Skeletal muscle satellite cell (primary cell): Measurements from ENCODE around the gene GCK.

Experiments used
- H3K27me3 ChIP-seq: 2 replicates; pipeline ENCODE4 v1.7.0; 2013; ENCODE audit warnings: low read length; ENCODE audit not compliant: control insufficient read depth, insufficient read depth
- H3K36me3 ChIP-seq: 2 replicates; pipeline ENCODE4 v1.7.0; 2013; ENCODE audit warnings: mild to moderate bottlenecking, control low read depth, low read length; ENCODE audit not compliant: insufficient read depth
- H3K4me1 ChIP-seq: 2 replicates; pipeline ENCODE4 v1.7.0; 2013; ENCODE audit warnings: low read length; ENCODE audit not compliant: control insufficient read depth, insufficient read depth
- H3K4me2 ChIP-seq: 2 replicates; pipeline ENCODE4 v1.7.0; 2013; ENCODE audit warnings: mild to moderate bottlenecking, low read length
- H3K4me3 ChIP-seq: 2 replicates; pipeline ENCODE4 v1.7.0; 2013; ENCODE audit warnings: low read length
- H3K9ac ChIP-seq: 2 replicates; pipeline ENCODE4 v1.7.0; 2013; ENCODE audit warnings: mild to moderate bottlenecking, low read depth, low read length, moderate library complexity
- H3K9me3 ChIP-seq: replicated peaks from 2 replicates; pipeline ENCODE4 v1.7.0; 2013; ENCODE audit warnings: mild to moderate bottlenecking, control low read depth, low read length

Gene GCK

DNA sequence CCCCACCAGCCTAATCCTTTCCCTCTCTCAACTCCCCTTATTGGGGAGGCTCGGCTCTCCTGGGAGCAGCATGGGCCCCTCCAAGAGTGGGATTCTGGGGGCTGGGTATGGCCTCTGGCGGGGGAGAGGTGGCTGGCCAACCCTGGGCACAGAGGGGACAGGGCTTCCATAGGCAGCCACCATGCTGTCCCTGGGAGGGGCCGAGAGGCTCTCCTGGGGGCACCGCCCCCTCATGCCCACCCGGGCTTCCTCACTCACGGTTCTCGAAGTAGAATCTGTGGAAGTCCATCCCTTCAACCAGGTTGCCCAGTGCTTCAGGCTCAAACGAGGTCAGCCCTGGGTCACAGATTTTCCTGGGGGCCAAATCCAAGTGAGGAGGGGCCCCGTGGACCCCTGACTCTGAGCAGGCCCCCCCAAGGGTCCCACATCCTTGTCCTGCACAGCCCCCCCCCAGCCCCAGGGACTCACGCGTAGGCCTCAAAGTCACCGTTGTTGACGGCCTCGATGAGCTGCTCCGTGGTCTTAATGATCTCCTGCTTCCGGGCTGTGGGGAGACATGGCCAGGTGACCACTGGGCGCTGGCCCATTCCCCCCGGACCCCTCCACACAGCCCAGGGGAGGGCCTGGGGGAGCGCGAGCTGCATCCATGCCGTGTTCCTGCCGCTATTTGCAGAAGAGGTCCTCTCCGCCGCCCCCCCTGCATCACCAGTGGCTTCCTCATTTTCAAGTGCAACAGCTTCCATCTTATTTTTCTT is 31.3 kb upstream of the GCK start:
- H3K27me3 ChIP-seq = peaks cover 25% of the 10 kb centered on the region
- H3K9ac ChIP-seq = no peak overlapping the region
- H3K4me2 ChIP-seq = no peak overlapping the region
- no peaks in the 10 kb centered on the region for H3K36me3 ChIP-seq
- peaks cover 12% of the 10 kb centered on the region for H3K9me3 ChIP-seq
- H3K4me1 ChIP-seq = peaks cover 1% of the 10 kb centered on the region
- no peak overlapping the region for H3K4me3 ChIP-seq

DNA sequence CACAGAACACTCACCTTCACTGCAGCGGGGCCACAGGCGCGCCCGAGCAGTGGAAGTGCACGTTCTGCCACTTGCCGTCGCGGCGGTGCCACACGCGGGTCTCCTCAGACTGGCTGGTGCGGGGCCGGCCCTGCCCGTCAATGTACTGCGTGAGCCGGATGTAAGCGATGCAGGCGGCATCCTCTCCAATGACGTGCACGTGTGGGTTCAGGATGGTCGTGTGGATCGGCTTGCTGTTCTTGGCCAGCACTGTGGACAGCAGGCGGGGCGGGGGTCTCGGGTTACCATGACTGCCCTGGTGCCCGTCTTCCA is 30.8 kb upstream of the GCK start:
- Histone ChIP-seq H3K9me3 (peaks cover 12% of the 10 kb centered on the region), H3K4me3 (no peak overlapping the region), H3K27me3 (peaks cover 20% of the 10 kb centered on the region), H3K4me2 (no peak overlapping the region), H3K9ac (no peak overlapping the region), H3K36me3 (no peaks in the 10 kb centered on the region), H3K4me1 (no peaks in the 10 kb centered on the region)

DNA sequence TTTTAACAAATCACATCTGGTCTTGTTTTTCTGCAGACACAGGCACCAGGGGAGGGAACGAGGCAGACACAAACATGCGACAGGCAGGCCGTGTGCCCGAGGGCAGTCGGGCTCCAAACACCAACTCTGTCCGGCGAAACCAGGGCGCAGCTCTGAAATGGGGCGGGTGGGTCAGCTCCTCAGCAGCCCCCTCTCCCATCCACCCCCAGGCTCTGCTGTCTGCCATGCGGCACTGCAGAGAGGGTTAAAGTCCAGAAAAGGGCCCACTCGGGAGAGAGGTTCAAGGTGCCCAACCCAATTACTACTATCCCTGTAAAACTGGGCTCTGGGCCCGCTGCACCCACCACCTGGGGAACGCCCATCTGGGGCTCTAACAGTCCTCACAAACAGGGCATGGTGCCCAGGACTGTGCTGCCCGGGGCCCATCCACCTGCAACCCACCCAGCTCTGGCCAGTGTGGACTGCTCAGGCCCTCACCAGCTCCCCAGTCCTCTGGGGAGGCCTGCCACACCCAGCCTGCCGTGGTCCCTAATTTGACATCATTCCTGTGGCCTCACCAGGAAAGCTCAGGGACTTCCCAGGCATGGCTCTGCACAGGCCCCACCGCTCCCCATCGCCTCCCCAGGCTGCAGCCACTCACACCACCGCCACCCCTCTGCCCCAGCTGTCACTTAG is 30.3 kb upstream of the GCK start:
- Histone ChIP-seq H3K4me2 (no peak overlapping the region), H3K9ac (no peak overlapping the region), H3K4me3 (no peak overlapping the region), H3K4me1 (no peaks in the 10 kb centered on the region), H3K27me3 (peaks cover 15% of the 10 kb centered on the region), H3K36me3 (peaks cover 4% of the 10 kb centered on the region), H3K9me3 (peaks cover 12% of the 10 kb centered on the region)

DNA sequence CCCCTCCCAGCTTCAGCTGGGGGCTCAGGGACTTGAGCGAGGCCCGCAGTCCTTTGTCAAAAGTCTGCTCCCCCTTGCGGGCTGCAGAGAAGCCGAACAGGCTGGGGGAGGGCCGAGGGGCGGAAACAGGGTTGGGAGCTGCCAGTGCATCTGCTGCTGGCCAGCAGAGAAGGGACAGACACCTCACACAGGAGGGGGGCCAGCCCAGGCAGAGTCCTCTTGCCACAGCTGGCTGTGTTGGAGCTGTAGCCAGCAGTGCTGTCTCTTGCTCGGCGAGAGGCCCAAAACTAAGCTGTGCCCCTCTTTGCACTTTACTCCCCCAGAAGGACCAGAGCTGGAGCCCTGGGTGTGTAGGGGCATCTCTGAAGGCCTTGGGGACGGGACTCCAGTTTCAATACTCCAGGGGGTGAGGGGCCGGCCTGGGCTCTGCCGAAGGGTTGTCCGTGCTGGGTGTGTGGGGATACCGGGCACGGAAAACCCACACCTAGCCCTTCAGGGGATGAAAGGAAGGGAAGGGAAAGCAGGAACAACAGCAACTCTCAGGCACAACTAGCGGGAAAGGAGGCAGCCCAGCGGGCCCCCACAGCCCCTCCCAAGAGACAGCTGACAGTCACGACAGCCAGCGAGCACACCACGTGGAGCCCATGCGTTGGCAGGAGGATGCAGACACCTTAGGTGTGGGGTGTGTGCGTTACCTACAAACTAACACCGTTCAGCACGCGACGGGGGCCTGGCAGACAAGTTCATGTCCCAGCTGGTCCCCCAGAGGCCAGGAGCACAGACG is 29.4 kb upstream of the GCK start:
- H3K9me3 ChIP-seq = peaks cover 12% of the 10 kb centered on the region
- peaks cover 12% of the 10 kb centered on the region for H3K36me3 ChIP-seq
- no peak overlapping the region for H3K4me2 ChIP-seq
- no peak overlapping the region for H3K4me3 ChIP-seq
- H3K27me3 ChIP-seq = peaks cover 7% of the 10 kb centered on the region
- H3K4me1 ChIP-seq = no peaks in the 10 kb centered on the region
- no peak overlapping the region for H3K9ac ChIP-seq

DNA sequence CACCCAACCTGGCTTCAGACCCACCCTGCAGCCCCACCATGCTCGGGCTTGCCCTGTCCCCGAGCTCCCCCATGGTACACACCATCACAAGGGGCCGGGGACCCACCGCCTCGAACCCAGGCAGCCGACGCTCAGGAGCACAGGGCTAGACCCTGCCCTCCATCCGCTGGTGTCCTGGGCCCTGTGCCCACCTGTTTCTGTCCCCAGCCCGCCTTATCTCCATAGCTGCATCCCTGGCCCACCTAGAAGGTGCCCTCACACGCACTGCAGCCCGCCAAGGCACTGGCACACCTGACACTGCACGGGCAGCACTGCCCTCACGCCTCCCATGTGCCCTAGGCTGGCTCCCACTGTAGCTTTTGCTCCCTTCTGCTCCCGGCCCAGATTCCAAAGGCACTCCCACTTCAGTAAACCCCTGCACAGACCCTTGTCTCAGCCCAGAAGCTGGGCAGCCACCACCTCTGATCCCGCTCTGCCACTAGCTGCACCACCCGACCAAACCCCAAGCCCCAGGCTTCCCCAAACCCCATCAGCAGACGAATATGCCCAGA is 28.7 kb upstream of the GCK start:
- H3K9ac ChIP-seq = no peak overlapping the region
- H3K9me3 ChIP-seq = peaks cover 12% of the 10 kb centered on the region
- no peak overlapping the region for H3K4me2 ChIP-seq
- no peaks in the 10 kb centered on the region for H3K4me1 ChIP-seq
- H3K27me3 ChIP-seq = peaks cover under 1% of the 10 kb centered on the region
- H3K4me3 ChIP-seq = no peak overlapping the region
- peaks cover 19% of the 10 kb centered on the region for H3K36me3 ChIP-seq

DNA sequence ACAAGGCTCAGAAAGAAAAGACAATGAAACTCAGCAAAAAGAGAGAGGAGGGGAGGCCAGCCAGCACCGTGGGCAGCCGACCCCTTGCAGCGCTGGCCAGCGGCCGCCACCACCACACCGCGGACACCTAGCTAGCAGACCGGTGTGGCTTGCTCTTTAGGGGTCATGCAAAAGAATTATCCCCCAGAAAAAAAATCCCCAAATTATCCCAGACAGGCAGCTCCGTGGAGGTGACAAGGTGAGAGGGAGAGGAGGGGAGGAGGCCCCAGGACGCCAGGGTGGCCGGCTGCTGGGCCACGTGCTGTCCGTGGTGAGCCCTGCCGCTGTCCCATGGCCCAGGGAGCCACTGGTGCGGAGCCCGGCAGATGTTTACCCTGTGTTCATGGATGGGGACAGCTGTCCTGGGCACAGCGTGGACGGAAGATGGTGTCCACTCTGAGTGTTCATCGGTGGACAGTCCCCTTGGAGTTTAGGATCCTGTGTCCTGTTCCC is 28.0 kb upstream of the GCK start:
- H3K27me3 ChIP-seq = no peaks in the 10 kb centered on the region
- peaks cover 25% of the 10 kb centered on the region for H3K36me3 ChIP-seq
- H3K4me2 ChIP-seq = no peak overlapping the region
- H3K4me1 ChIP-seq = no peaks in the 10 kb centered on the region
- H3K9me3 ChIP-seq = peaks cover 12% of the 10 kb centered on the region
- H3K9ac ChIP-seq = no peak overlapping the region
- H3K4me3 ChIP-seq = no peak overlapping the region

DNA sequence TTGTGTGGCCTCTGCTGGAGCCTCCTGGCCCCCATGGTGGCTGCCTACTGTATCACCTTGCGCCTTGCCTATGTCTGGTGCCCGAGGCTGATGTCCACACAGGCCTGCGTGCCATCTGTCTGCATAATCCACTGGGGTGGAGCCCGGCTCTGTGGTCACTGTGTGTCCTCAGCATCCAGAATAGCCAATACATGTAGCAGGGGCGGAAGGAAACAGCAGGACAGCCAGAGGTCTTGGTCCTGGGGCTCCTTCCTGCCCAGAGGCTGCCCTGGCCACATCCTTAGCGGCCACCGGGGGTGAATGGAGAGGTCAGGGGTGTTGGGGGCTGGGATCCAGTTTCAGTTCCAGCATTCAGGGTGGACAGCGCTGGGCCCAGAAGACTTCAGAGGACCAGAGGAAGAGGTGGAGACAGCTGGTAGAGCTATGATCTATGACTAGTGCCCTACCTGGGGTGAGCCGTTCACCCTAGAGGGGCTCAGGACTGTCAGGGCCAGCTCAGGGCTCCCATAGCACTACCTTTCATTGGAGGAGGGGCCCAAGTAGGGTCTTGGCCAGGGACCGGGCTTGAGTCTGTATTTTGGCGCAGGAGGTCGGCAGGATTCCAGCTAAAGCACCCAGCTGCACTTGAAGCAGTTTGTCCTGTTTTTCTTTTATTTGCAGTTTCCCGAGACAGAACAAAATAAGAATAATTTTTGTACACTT is 27.4 kb upstream of the GCK start:
- Histone ChIP-seq H3K4me2 (no peak overlapping the region), H3K4me1 (no peaks in the 10 kb centered on the region), H3K27me3 (no peaks in the 10 kb centered on the region), H3K4me3 (no peak overlapping the region), H3K9me3 (peaks cover 12% of the 10 kb centered on the region), H3K36me3 (peaks cover 31% of the 10 kb centered on the region), H3K9ac (no peak overlapping the region)

DNA sequence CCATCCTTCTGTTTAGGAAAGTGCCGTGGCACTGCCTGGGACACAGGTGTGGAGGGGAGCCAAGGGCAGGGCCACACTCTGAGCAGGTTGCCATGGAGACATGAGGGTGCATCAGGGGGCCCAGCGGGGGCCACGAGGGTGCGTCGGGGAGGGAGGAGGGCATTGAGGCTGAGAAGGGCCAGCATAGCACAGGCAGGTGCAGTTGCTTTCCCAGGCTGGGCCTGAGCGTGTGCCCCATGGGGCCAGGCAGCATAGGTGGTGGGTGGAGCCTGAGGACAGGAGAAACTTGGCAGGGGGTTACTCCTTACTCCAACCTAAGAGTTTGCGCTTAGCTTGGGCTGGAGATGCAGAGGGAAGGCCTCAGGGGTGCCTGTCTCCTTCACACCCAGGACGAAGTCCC is 26.8 kb upstream of the GCK start:
- Histone ChIP-seq H3K4me2 (no peak overlapping the region), H3K36me3 (peaks cover 38% of the 10 kb centered on the region), H3K4me3 (no peak overlapping the region), H3K4me1 (no peaks in the 10 kb centered on the region), H3K27me3 (no peaks in the 10 kb centered on the region), H3K9ac (no peak overlapping the region), H3K9me3 (peaks cover 12% of the 10 kb centered on the region)

DNA sequence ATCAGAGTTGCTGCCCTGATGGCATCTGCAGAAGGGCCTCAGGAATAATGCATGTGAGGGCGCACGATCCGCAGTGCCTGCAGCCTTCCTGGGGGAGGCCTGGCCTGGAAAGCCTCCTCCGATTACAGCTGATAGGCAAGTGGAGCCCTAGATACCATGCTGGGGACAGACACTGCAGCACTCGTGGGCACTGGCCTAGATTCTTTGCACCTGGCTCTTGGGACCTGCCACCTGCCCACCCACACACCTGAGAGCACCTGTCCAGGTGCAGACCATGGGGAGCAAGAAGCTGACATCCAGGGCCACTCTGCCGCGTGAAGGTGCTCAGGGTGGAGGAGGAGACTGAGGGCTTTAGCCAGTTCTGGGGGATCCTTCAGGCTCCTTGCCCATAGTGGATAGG is 26.3 kb upstream of the GCK start:
- Histone ChIP-seq H3K4me1 (no peaks in the 10 kb centered on the region), H3K4me2 (no peak overlapping the region), H3K9me3 (peaks cover 12% of the 10 kb centered on the region), H3K36me3 (peaks cover 42% of the 10 kb centered on the region), H3K27me3 (no peaks in the 10 kb centered on the region), H3K4me3 (no peak overlapping the region), H3K9ac (no peak overlapping the region)

DNA sequence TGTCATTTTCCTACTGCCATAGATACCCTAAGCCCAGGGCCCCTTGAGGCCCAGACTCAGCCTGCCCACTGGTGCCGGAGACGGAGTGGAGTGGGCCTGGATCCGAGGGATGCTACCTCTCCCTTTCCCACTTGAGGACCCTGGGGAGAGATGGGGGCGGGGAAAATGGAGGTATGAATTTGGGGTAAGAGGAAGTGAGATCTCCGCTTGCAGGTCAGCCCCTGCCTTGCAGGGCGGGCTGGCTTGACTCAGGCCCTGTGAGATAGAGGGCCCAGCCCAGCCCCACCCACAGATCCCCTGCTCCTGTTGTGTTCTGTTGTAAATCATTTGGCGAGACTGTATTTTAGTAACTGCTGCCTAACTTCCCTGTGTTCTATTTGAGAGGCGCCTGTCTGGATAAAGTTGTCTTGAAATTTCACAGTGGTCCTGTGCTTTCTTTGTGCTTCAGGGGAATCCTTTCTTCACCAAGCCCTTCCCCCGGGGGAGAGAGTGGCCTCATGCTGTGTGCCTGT is 24.7 kb upstream of the GCK start:
- no peaks in the 10 kb centered on the region for H3K27me3 ChIP-seq
- no peaks in the 10 kb centered on the region for H3K4me1 ChIP-seq
- no peak overlapping the region for H3K4me3 ChIP-seq
- peaks cover 6% of the 10 kb centered on the region for H3K9me3 ChIP-seq
- H3K9ac ChIP-seq = no peak overlapping the region
- no peak overlapping the region for H3K4me2 ChIP-seq
- peaks cover 58% of the 10 kb centered on the region for H3K36me3 ChIP-seq
